Fibroblast of skin of scalp (primary cell): Measurements from ENCODE around the gene SNAP91.
"Not testable (repeated sequence)": the region's sequence is repeated elsewhere in the genome, so short reads cannot be mapped to it uniquely, and the experiment has no call there.

ENCODE experiments used
- DNase-seq: peaks from one replicate; pipeline ENCODE4 v3.0.0-alpha.2; 2013

SNAP91 gene

DNA sequence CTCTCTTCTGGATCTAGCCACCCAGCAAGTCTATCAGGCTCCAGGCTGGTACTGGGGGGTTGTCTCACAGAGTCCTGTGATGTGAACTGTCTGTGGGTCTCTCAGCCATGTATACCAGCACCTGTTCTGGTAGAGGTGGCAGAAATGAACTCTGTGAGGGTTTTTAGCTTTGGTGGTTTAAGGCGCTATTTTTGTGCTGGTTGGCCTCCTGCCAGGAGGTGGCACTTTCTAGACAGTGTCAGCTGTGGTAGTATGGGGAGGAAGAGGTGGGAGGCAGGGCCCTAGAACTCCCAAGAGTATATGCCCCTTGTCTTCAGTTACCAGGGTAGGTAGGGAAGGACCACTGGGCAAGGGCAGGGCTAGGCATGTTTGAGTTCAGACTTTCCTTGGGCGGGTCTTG, 75.8 kb downstream of the SNAP91 start:
- DNase-seq = no peak

DNA sequence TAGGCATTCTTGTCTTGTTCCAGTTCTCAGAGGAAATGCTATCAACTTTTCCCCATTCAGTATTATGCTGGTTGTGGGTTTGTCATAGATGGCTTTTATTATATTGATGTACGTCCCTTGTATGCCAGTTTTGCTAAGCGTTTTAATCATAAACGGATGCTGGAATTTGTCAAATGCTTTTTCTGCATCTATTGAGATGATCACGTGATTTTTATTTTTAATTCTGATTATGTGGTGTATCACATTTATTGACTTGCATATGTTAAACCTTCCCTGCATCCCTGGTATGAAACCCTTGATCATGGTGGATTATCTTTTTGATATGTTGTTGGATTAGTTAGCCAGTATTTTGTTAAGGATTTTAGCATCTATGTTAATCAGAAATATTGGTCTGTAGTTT, 79.0 kb downstream of the SNAP91 start:
- DNase-seq = not testable (repeated sequence)

DNA sequence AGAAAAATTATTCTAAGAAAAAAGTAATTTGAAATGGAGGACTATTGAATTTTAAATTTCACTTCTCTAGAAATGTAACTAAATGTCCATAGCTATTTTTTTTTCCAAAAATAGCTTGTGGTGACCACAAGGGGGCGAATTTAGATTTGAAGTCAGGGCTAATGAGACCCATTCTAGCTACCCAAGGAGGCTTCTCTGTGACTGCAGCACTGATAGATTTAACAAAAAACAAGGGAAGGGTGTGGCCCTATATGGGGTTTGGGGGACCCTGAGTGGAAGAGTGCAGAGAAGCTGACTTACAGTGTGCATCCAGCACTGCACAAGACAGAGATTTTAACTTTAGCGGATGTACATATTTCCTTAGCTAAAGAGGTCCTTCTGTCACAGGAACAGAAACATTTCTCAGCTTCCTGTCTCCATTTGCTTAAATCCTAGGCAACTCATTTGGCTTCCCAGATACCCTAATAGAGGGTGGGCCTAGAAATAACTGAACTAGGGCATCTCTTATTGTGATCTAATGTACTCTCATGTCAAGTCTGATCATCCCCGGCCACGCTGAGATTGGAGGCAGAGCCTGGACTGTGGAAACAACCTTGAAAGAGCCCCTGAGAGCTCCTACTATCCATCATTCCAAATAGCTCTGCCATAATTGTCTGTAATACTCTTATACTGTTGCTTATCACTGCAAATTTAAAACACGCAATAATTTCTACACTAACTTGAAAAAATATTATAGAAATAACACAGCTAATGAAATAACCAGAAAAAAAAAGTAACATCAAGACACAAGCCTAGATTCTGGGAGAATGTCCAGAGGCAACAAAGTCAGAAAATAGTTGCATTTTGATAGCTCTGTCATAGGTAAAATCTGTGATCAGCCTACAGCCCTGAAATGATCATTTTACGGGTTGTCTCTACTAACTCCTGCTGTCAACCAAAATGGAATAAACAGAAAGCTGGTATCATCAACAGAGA, 93.6 kb downstream of the SNAP91 start:
- DNase-seq = peak; percentile 48

DNA sequence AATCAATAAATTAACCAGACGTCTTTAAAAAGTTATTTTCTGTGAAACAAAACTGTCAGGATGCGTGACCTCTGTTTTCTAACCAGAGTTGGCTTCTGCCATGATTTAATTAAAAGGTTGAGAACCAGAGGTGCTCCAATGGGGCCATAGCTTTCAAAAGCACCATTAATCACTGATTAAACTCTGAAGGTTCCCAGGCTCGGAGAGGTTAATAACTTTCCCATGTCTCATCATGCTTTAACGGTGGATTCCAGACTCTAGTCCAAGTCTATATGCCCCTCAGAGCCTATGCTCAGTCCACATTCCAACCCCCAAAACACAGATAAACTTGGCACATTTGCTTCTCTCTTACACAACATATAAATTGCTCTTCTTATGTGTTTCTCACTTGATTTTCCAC, 95.5 kb downstream of the SNAP91 start:
- DNase-seq = peak; percentile 15

DNA sequence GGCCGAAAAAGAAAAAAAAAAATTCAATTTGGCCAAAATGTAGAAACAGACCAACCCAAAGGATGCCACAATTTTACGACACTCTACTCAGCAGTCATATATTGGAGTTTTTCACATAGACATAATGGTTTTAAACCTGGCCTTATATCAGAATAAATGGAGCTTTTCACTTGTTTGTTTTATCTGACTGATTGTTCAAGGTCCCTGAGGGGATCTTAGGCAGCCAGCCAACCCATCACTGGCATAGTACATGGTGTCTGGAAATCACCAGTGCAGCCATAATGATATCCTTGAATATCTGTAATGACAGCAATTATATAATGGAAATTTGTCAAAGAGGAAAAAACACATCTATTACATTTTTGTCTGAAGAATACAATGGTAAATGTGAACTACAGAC, 99.7 kb downstream of the SNAP91 start:
- no peak for DNase-seq

DNA sequence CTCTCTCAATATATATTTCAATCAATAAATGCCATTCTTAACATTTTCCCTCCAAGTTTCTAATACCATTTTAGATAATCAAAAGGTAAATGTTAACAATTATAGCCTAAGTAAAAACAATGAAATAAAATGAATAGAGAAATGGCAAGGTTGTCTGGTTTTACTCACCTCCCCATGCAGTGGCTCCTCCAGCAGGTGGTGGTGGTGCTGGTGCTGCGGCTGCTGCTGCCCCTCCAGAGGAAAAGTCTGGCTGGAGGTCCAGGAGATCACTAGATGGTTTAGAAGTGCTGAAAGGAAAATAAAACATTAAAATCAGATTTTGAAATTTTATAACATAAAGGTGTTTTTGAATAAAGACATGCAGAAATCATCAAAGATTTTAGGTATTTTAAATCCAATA, 103.4 kb downstream of the SNAP91 start:
- no peak for DNase-seq

DNA sequence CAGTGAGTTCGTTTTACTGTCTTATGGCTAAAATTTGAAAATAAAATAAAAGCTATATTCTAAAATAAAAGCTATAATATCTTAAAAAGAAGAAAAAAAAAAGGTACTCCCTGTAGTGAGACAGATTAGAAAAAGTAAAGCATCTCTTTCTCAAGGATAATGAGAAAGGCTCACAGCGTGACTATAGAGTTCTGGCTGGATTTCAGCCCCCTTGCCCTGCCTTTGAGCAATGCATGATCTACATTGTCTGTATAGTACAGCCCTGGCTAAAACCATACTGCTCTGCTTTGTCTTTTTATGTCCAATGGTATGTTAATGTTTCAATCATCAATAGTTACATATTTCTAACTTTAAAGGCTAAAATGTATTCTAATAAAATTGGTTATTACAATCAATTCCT, 105.3 kb downstream of the SNAP91 start:
- no peak for DNase-seq

DNA sequence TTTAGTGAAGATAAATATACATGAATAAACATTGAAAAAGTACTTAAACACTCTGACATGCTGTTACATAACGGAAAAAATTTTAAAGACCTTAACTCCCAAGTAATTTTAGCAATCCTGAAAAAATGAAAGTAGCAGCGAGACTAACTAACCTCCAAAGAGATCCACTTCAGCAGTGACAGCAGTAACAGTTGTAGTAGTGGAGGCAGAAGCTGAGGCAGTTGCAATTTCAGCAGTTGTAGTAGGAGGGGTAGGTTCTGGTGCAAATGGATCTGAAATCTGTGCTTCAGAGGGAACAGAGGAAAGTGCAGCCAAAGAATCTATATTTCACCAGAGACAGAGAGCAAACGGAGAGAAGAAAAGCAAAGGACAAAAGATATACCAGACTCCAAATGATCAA, 107.8 kb downstream of the SNAP91 start:
- no peak for DNase-seq

DNA sequence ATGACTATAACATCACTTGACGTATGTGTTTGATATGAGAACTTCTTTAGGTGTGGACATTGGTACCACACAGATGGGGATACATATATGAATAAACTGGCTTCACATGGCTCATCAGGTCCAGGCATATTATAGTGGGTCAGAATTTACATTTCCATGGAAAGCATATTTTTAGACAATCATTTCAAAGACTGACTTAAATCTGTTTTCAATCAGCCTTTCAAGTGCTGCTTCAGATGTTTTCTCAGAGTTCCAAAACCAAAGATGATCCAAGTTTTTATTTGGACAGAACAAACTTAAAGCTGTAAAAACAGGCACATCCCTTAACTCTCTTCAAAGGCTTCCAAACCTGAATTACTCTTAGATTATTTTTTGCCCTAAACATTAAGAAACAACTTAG, 108.4 kb downstream of the SNAP91 start:
- no peak for DNase-seq

DNA sequence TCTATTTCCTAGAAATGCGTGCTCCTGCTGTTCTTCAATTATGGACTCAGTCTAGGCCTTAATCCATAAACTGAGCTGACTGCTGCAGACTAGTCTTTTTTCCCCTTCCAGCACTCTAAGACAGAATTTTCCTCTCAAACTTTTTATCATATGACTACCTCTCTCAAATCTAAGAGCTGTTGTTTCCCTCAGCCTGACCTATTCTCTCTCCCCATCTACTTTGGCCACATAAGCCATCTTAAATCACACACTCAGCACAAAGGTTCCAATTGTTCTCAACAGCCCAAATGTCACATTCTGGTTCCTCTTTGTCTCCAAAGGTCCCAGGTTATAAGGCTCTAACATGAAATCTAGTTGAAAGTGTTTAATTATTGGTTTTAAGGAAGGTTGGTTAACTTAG, 111.4 kb downstream of the SNAP91 start:
- no peak for DNase-seq

DNA sequence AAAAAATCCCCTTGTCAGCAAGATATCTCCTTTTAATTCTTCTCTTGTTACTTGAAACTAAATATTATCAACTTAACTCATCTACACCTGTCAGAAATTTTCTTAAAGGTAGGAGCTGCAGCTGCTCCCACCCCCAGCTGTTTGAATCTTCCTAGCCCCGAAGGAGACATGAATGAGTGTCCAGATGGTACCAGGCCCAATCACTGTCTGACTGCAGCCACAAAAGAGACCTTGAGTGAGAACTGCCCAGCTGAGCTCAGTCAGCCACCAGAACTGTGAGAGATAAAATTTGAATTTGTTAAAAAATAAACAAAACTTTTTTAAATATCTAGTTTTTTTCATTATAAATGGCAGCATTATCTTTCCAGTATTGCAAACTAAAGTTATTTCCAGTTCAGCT, 111.8 kb downstream of the SNAP91 start:
- DNase-seq = no peak

DNA sequence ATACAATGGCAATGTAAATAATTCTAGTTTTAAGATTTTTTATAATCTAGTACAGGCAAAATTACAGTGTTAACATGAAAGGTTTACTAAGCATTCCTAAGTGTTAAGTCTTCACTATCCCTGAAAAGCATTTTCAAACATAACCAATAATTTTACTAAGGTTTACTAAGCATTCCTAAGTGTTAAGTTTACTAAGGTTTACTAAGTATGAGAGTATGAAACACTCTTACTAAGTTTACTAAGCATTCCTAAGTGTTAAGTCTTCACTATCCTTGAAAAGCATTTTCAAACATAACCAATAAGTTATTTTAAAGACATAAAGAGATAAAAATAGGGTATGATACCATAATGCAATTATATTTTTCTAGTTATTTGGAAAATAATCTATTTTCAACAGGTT, 114.0 kb downstream of the SNAP91 start:
- DNase-seq = peak; percentile 6

DNA sequence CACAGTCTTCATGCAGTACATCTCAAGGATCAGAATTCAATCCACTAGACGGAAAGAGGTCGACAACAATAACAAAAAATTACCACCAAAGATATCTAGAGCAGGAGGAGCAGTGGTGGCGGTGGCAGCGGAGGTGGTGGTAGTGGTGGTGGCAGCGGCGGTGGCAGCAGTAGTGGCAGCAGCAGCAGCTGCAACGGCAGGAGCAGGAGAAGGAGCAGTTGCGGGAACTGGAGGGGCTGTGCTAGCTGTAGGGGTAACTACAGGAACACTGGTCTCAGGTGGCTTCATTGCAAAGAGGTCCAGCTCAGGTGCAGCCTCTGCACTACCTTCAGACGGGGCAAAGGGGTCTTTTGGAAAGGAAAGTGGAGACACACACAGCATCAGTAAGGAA, 115.5 kb downstream of the SNAP91 start:
- DNase-seq = no peak

DNA sequence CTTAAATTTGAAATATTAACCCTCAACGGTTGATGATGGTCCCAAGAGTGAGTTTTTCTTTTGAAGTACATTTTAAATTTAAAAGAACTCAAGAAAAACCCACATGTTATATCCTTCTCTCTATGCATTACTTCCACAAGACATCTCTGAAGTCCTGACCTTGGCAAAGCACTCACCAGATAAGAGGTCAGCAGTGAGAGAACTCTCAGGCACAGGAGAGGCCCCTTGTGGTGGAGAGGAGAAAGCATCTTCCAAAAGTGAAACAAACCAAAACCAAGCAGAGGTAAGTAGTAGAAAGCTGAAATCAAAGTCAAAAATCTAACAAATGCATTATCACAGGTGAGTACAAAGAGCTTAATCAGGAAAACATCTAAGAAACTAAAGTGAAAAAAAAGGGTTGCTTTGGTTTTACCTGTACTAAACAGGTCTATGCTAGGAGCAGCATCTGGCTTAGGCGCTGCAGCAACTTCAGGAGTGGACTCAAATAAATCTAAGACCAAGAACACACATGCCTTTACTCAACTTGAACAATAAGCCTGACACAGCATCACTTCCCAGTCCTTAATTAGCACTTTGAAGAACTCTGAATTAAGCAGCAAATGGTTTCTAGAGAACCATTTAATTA, 116.0 kb downstream of the SNAP91 start:
- DNase-seq = peak; percentile 14

DNA sequence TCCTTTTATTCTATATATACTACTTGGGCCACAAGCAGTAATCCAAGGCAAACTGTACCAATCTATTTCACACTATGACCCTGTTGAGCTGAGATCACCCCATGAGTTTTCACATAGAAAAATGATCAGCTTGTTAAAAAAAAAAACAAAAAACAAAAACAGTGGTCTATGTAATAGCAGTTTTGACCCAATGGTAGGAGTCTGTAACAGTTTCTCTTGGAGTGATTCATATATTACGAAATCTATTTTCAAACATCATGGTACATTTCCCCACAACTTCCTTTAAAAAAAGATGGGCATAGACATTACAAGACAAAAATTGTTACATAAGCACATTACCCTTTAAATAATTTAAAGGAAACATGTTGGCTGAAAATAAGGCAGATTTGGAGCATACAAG, 118.5 kb downstream of the SNAP91 start:
- no peak for DNase-seq

DNA sequence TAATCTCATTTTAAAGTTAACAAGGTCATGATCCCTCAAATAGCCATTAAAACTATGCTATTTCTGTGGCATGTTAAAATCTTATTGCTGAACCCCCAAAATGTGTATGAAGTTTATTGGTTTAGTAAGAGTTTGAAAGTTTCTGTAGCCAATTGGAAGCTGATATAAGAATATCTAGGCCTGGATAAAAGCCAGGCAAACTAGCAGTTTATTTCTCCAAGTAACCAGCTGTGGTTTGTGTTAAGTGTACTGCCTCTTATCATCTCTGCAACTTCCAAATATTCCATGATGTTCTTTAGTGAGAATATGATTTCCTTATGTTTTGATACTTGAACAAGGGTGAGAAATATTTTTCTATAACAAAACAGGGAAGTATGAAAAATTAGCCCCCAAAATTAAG, 119.8 kb downstream of the SNAP91 start:
- DNase-seq = no peak

DNA sequence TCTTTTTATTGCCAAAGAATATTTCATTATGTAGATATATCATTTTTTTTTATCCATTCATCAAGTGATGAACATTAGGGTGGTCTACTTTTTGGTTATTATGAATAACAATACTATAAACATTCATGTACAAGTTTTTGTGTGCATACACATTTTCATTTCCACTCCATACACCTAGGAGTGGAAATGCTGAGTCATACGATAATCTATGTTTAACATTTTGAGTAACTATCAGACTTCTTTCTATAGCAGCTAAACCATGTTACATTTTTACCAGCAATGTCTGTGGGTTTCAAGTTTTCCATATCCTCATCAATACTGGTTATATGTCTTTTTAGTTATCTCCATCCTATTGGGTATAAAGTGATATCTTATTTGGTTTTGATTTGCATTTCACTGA, 130.8 kb downstream of the SNAP91 start:
- no peak for DNase-seq

DNA sequence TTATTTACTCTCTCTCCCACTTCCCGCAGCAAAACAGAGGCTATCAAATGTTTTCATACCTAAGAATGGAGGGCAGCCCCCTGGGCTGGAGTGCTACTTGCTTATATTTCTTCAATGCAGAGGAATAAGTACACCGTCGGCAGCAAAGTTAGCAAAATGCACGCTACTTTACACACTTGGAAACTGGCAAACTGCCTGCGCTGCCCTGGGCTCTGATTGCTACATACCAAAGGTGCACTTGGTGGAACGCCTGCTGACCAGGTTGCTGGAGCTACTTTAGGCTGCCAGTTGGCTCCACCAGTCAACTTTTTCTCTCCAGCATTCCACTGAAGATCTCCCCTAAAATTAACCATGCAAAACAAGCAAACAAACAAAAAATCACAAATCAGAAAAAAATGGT, 134.1 kb downstream of the SNAP91 start:
- DNase-seq = no peak

DNA sequence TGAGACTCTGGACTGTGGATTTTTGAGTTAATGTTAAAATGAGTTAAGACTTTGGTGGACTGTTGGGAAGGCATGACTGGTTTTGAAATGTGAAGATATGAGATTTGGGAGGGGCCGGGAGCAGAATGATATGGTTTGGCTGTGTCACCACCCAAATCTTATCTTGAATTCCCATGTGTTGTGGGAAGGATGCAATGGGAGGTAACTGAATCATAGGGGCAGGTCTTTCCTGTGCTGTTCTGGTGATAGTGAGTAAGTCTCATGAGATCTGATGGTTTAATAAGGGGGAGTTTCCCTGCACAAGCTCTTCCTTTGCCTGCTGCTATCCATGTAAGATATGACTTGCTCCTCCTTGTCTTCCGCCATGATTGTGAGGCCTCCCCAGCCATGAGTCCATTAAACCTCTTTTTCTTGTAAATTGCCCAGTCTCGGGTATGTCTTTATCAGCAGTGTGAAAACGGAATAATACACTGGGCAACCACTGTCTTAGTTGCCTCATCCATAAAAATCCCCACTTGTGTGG, 137.2 kb downstream of the SNAP91 start:
- not testable (repeated sequence) for DNase-seq

DNA sequence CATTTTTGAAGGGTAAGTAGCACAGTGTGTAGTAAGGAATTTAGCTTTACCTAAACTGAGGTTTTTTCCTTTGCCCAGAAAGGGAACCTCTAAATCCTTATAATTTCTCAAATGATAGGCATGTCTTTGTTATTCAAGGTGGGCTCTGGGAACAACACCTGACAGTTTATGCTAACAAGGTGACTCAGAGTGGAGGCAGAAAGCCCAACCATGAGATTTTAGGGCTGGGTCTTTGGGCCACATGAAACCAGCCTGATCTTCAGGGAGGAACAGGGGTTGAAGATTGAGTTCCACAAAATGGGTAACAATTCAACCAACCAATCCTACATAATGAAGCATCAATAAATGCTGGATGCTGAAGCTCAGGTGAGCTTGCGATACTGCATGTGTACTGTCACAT, 149.9 kb downstream of the SNAP91 start:
- no peak for DNase-seq

DNA sequence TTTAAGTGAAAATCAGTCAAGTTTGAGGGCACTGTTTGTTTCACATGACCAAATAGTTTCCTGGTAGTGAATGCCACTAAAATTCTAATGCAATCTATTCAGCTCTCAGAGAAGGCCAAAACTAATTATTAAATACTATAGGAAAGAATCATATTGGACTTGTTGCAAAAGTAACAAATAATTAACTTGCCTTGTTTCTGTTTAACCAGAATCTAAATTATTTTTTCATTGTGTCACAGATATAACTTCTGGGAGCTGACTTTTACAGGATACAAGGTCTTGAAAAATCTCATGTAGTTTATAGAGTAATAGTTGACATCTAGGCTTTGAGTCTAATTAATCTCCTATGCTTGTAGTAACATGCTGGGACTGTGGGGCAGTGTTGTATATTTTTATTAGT, 152.0 kb downstream of the SNAP91 start:
- DNase-seq = no peak

DNA sequence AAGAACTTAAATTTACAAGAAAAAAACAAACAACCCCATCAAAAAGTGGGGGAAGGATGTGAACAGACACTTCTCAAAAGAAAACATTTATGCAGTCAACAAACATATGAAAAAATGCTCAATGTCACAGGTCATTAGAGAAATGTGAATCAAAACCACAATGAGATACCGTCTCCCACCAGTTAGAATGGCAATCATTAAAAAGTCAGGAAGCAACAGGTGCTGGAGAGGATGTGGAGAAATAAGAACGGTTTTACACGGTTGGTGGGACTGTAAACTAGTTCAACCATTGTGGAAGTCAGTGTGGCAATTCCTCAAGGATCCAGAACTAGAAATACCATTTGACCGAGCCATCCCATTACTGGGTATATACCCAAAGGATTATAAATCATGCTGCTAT, 157.2 kb downstream of the SNAP91 start:
- not testable (repeated sequence) for DNase-seq

DNA sequence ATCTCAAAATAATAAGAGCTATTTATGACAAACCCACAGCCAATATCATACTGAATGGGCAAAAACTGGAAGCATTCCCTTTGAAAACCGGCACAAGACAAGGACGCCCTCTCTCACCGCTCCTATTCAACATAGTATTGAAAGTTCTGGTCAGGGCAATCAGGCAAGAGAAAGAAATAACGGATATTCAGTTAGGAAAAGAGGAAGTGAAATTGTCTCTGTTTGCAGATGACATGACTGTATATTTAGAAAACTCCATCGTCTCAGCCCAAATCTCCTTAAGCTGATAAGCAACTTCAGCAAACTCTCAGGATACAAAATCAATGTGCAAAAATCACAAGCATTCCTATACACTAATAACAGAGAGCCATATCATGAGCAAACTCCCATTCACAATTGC, 158.4 kb downstream of the SNAP91 start:
- not testable (repeated sequence) for DNase-seq

DNA sequence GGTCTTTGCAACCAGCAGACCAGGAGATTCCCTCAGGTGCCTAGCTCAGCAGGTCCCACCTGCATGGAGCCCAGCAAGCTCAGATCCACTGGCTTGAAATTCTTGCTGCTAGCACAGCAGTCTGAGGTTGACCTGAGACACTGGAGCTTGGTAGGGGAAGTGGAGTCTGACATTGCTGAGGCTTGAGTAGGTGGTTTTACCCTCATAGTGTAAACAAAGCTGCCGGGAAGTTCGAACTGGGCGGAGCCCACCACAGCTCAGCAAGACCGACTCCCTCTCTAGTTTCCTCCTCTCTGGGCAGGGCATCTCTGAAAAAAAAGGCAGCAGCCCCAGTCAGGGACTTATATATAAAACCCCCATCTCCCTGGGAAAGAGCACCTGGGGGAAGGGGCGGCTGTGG, 162.3 kb downstream of the SNAP91 start:
- no peak for DNase-seq
